Caco-2 (cell line): ENCODE measurements around the gene MUSTN1. TPM values are rescaled to one million over a fixed set of nuclear protein-coding genes. Genes with fewer than 3 reads are reported as not detected.

Experiments
- BruUV-seq: library from RNA; stranded (reverse); fragments of 400-500 nt; replicated peaks from 2 replicates; lab custom pipeline; 2021; lab: Mats Ljungman, UMichigan
- CTCF ChIA-PET: fragments of 300-600 bp; sonication (Branson Sonifier 250); formaldehyde crosslinking; loops from one replicate; lab custom pipeline; 2022; ENCODE audit warnings: antibody characterized with exemption; lab: Charles Lee
- POLR2A ChIA-PET: fragments of 300-600 bp; sonication (Branson Sonifier 250); formaldehyde crosslinking; loops from one replicate; lab custom pipeline; 2022; ENCODE audit warnings: antibody characterized with exemption; lab: Charles Lee
- DNase-seq, 2 experiments: peaks; one replicate each; pipeline versions ENCODE4 v3.0.0 to v3.0.0-alpha.2; 2020 to 2022
- H3K27me3 ChIP-seq: replicated peaks from 2 replicates; pipeline ENCODE4 v1.6.0; 2011; ENCODE audit warnings: low read length; ENCODE audit not compliant: control insufficient read depth, insufficient read depth
- H3K36me3 ChIP-seq: 2 replicates; pipeline ENCODE4 v1.5.1; 2011; ENCODE audit warnings: low read length; ENCODE audit not compliant: control insufficient read depth, insufficient read depth
- H3K4me1 ChIP-seq: fragments of 250-450 bp; sonication (Bioruptor Pico); 2 replicates; pipeline ENCODE4 v1.5.1; 2020; ENCODE audit warnings: mild to moderate bottlenecking
- H3K4me3 ChIP-seq: 2 replicates; pipeline ENCODE4 v1.5.1; 2011; ENCODE audit warnings: low read depth, mild to moderate bottlenecking, control low read depth, low read length
- H3K9me3 ChIP-seq: fragments of 250-450 bp; sonication (Bioruptor Pico); 2 replicates; pipeline ENCODE4 v1.5.1; 2020; ENCODE audit warnings: mild to moderate bottlenecking, moderate library complexity
- H3K27ac Mint-ChIP-seq: one replicate; pipeline ENCODE4 v1.8.0; 2022; ENCODE audit warnings: mixed read lengths; ENCODE audit not compliant: unreplicated experiment
- H3K27me3 Mint-ChIP-seq: one replicate; pipeline ENCODE4 v1.8.0; 2022; ENCODE audit warnings: mixed read lengths; ENCODE audit not compliant: insufficient read depth, unreplicated experiment
- H3K36me3 Mint-ChIP-seq: one replicate; pipeline ENCODE4 v1.8.0; 2022; ENCODE audit warnings: mild to moderate bottlenecking, mixed read lengths; ENCODE audit not compliant: insufficient read depth, unreplicated experiment
- H3K4me1 Mint-ChIP-seq: one replicate; pipeline ENCODE4 v1.8.0; 2022; ENCODE audit warnings: low read depth, mixed read lengths; ENCODE audit not compliant: unreplicated experiment
- H3K4me3 Mint-ChIP-seq: one replicate; pipeline ENCODE4 v1.8.0; 2022; ENCODE audit warnings: mild to moderate bottlenecking, moderate library complexity, mixed read lengths; ENCODE audit not compliant: unreplicated experiment
- H3K9me3 Mint-ChIP-seq: one replicate; pipeline ENCODE4 v1.8.0; 2022; ENCODE audit warnings: mixed read lengths; ENCODE audit not compliant: unreplicated experiment
- intact Hi-C: fragments of 100-400 bp; cut with micrococcal nuclease; formaldehyde crosslinking; loops from one replicate; pipeline ENCODE4 v1.10.0; 2022; ENCODE audit not compliant: unreplicated experiment
- total RNA-seq: library from RNA; stranded (reverse); gene quantifications from 2 replicates; pipeline ENCODE4 v1.2.3, GENCODE V29; 2022
- TF ChIP-seq, protein P1 (sequence below), 2 experiments: fragments of 200-600 bp in 1 of 2; IDR thresholded peaks; 1 replicate in 1 of 2; 2 replicates in 1 of 2; pipeline versions ENCODE4 v1.5.1 to v1.8.0; 2011 to 2022; ENCODE audit warnings: antibody characterized with exemption in 1 of 2, control low read depth in 1 of 2, inconsistent platforms in 1 of 2, low read depth in 1 of 2, low read length in 1 of 2, mild to moderate bottlenecking in 1 of 2, moderate library complexity in 1 of 2; ENCODE audit not compliant: insufficient read depth in 1 of 2, severe bottlenecking in 1 of 2, unreplicated experiment in 1 of 2

Gene MUSTN1
- total RNA-seq, 1 experiment from 2014 or later, result 1.8 TPM

DNA sequence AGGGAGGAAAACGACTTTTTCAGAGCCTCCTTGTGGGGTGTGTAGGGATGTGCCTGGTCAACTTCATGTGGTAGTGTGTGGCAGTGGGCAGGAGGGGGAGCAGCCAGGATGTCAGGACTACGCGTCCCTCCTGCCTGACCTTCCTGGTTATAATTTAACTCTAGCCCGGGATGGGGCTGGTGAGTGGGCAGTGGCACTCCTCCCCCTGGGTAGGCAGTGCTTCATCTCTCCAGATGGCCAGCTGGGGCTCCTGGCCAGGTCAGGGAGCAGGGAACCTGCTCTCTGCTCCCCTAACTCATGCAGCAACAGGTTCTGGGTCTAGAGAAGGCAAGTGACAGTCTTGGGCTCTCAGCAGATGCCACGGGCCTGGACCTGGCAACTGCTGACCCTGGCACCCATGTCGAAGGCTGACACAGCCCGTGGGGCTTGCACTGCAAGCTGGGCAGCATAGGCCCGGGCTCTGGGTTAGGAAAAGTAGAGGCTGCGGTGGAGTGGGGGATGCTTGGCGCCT is 6.9 kb downstream of the MUSTN1 start:
- POLR2A ChIA-PET, result no interaction called here
- H3K4me1 Mint-ChIP-seq, result peaks cover 5% of the 10 kb centered on the region
- CTCF ChIA-PET, result no interaction called here
- H3K9me3 ChIP-seq, result no peaks in the 10 kb centered on the region
- no peaks in the 10 kb centered on the region for H3K27me3 Mint-ChIP-seq
- intact Hi-C loops, result no loop called here
- TF ChIP-seq, protein P1, sequence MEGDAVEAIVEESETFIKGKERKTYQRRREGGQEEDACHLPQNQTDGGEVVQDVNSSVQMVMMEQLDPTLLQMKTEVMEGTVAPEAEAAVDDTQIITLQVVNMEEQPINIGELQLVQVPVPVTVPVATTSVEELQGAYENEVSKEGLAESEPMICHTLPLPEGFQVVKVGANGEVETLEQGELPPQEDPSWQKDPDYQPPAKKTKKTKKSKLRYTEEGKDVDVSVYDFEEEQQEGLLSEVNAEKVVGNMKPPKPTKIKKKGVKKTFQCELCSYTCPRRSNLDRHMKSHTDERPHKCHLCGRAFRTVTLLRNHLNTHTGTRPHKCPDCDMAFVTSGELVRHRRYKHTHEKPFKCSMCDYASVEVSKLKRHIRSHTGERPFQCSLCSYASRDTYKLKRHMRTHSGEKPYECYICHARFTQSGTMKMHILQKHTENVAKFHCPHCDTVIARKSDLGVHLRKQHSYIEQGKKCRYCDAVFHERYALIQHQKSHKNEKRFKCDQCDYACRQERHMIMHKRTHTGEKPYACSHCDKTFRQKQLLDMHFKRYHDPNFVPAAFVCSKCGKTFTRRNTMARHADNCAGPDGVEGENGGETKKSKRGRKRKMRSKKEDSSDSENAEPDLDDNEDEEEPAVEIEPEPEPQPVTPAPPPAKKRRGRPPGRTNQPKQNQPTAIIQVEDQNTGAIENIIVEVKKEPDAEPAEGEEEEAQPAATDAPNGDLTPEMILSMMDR (IDR thresholded peaks at IDR 0.05; ENCODE audit: insufficient read depth in 1 of 2, low read depth in 1 of 2, low read length in 1 of 2, severe bottlenecking in 1 of 2, unreplicated experiment in 1 of 2), result peak in 1 of 2 experiments; percentile 54
- no peaks in the 10 kb centered on the region for H3K36me3 ChIP-seq
- peak; percentile 50 to 59 for DNase-seq
- BruUV-seq, result no TSS peak
- H3K36me3 Mint-ChIP-seq, result no peaks in the 10 kb centered on the region
- no peaks in the 10 kb centered on the region for H3K4me1 ChIP-seq
- no peak overlapping the region for H3K4me3 Mint-ChIP-seq
- no peaks in the 10 kb centered on the region for H3K27me3 ChIP-seq
- H3K9me3 Mint-ChIP-seq, result no peaks in the 10 kb centered on the region
- H3K4me3 ChIP-seq, result no peak overlapping the region
- H3K27ac Mint-ChIP-seq, result no peak overlapping the region

DNA sequence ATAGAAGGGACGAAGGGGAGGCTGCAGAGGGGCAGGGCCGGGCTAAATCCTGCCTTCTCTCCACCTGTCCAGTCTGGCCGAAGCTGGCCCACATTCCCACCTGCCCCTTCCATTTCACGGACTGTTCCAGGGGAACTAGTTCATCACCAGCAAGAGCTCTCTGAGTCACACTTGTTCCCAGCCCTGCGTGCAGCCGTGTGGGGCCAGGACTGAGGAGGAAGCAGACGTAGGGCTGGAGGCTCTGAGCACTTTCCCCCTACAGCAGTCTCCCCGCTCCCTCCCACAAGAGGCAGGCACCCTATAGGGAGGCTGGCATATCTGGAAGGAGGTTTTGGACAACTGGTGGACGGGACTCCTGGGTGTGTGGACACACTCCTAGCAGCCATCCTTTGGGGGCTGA is 7.4 kb downstream of the MUSTN1 start:
- Mint-ChIP-seq H3K27ac (no peak overlapping the region), H3K36me3 (no peaks in the 10 kb centered on the region), H3K27me3 (no peaks in the 10 kb centered on the region), H3K4me3 (no peak overlapping the region), H3K4me1 (peaks cover 5% of the 10 kb centered on the region), H3K9me3 (no peaks in the 10 kb centered on the region)
- TF ChIP-seq, protein P1 (IDR thresholded peaks at IDR 0.05; ENCODE audit: insufficient read depth in 1 of 2, low read depth in 1 of 2, low read length in 1 of 2, severe bottlenecking in 1 of 2, unreplicated experiment in 1 of 2), result no peak
- no TSS peak for BruUV-seq
- H3K4me1 ChIP-seq, result no peaks in the 10 kb centered on the region
- no peaks in the 10 kb centered on the region for H3K9me3 ChIP-seq
- H3K4me3 ChIP-seq, result no peak overlapping the region
- H3K27me3 ChIP-seq, result no peaks in the 10 kb centered on the region
- ChIA-PET CTCF (no interaction called here), POLR2A (no interaction called here)
- no peak for DNase-seq
- intact Hi-C loops, result no loop called here
- no peaks in the 10 kb centered on the region for H3K36me3 ChIP-seq

DNA sequence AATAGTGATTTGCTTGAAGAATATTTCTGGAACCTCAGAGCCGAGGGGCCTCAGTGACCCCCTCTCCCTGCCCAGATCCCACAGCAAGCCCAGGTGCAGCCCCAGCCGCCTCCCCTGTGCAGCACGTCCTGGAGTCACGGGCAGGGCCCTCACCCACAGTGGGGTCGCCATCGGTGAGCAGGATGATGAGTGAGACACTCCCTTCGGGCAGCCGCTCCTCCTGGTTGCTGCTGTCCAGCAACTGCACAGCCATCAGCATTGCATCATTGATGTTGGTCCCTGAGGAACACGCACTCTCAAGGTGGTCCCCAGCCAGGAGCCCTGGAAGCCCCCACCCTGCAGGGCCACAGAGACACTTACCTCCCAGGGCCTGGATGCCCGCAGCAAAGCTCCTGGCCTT is 10.8 kb downstream of the MUSTN1 start:
- H3K4me3 ChIP-seq, result no peak overlapping the region
- ChIA-PET POLR2A (no interaction called here), CTCF (no interaction called here)
- BruUV-seq, result no TSS peak
- TF ChIP-seq, protein P1 (IDR thresholded peaks at IDR 0.05; ENCODE audit: insufficient read depth in 1 of 2, low read depth in 1 of 2, low read length in 1 of 2, severe bottlenecking in 1 of 2, unreplicated experiment in 1 of 2), result no peak
- Mint-ChIP-seq H3K4me1 (peaks cover 11% of the 10 kb centered on the region), H3K9me3 (no peaks in the 10 kb centered on the region), H3K27me3 (no peaks in the 10 kb centered on the region), H3K4me3 (no peak overlapping the region), H3K27ac (no peak overlapping the region), H3K36me3 (no peaks in the 10 kb centered on the region)
- intact Hi-C loops, result no loop called here
- no peaks in the 10 kb centered on the region for H3K4me1 ChIP-seq
- H3K9me3 ChIP-seq, result no peaks in the 10 kb centered on the region
- no peak for DNase-seq
- no peaks in the 10 kb centered on the region for H3K27me3 ChIP-seq
- H3K36me3 ChIP-seq, result no peaks in the 10 kb centered on the region
